Suprapubic skin (tissue), 4 donors: ENCODE results near the gene PROX2. TPM values are rescaled to one million over a fixed set of nuclear protein-coding genes. Genes with fewer than 3 reads are reported as not detected.

Source experiments
- DNase-seq, 2 donors: peaks; one replicate each; pipeline ENCODE4 v3.0.0-alpha.2; 2019; ENCODE audit warnings: low spot score in 2 of 2
- H3K27ac ChIP-seq: fragments of 200-600 bp; sonication (generic); one replicate; pipeline ENCODE4 v1.5.1; 2019
- H3K27me3 ChIP-seq: fragments of 200-600 bp; sonication (generic); one replicate; pipeline ENCODE4 v1.5.1; 2019
- H3K36me3 ChIP-seq: fragments of 200-600 bp; sonication (generic); one replicate; pipeline ENCODE4 v1.5.1; 2019
- H3K4me1 ChIP-seq: fragments of 200-600 bp; sonication (generic); one replicate; pipeline ENCODE4 v1.5.1; 2019
- H3K4me3 ChIP-seq: fragments of 200-600 bp; sonication (generic); one replicate; pipeline ENCODE4 v1.5.1; 2019; ENCODE audit warnings: mild to moderate bottlenecking
- H3K9me3 ChIP-seq: fragments of 200-600 bp; sonication (generic); one replicate; pipeline ENCODE4 v1.5.1; 2019
- CTCF ChIP-seq, 2 donors: fragments of 200-600 bp in 1 of 2; fragments of 450-650 bp in 1 of 2; sonication (generic) in 1 of 2; IDR thresholded peaks; one replicate each; pipeline ENCODE4 v1.5.1; 2016 to 2019; ENCODE audit warnings: antibody characterized with exemption in 2 of 2, mild to moderate bottlenecking in 1 of 2, moderate library complexity in 1 of 2
- EP300 ChIP-seq: sonication (generic); formaldehyde crosslinking; IDR thresholded peaks from one replicate; pipeline ENCODE4 v1.6.1; 2017; ENCODE audit warnings: antibody characterized with exemption
- POLR2A ChIP-seq, 2 donors: fragments of 450-650 bp; IDR thresholded peaks; one replicate each; pipeline ENCODE4 v1.6.1; 2017; ENCODE audit warnings: antibody characterized with exemption in 2 of 2, mild to moderate bottlenecking in 2 of 2, moderate library complexity in 2 of 2
- POLR2AphosphoS5 ChIP-seq, 3 donors: sonication (generic); formaldehyde crosslinking; IDR thresholded peaks; one replicate each; pipeline ENCODE4 v1.6.1; 2017; ENCODE audit warnings: antibody characterized with exemption in 3 of 3
- WGBS: methylation state at CpG from one replicate; pipeline ENCODE4 v1.1.5; 2018; 5-methylcytosine and 5-hydroxymethylcytosine counted together
- total RNA-seq, 4 donors: library from RNA; depleted of rRNA; stranded (reverse); fragments of >200 nt; gene quantifications; one replicate each; pipeline ENCODE4 v1.1.0, GENCODE V29; 2016

Gene PROX2
- total RNA-seq, 4 donors from 2014 or later: 0.10 to 0.97 (median 0.11) TPM; not detected in 1

DNA sequence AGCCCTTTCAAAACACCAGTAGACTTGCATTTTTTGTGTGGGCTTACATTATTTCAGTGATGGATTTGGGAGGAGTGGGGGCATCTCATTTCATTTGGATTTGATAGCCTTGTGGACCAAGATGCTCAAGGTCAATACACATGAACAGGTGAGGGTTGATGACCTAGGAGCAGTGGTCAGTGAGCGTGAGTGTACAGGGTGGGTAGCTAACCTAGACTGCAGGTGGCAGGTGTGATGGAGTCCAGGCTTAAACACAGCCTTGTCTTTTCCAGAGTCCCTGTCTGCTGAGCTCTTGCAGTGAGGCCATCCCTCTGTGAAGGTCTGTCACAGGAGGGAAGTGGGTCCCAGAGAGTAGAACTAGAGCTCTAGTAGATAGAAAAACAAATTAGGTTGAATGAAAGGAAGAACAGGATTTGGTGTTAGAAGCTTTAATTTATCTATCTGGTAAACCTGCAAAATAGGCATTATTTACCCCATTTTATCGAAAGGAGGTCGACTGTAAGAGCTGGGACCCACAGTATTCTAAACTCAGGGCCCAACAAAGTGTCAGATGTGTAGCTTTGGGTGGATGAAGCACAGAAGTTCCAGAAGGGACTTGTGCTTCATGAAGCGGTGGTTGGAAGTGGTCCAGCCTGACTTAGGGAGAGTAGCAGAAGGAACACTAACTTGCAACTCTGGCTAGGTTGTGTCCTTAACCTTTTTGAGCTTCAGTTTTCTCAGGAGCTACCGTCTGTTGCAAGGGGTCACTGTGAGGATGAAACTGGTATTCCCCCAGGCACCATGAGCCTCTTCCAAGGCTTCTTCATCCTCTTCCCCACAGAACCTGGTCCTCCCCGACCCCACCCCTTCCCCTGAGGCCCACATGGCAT is 28.9 kb upstream of the PROX2 start:
- no peaks in the 10 kb centered on the region for H3K27me3 ChIP-seq
- peaks cover 32% of the 10 kb centered on the region for H3K4me1 ChIP-seq
- H3K4me3 ChIP-seq: no peak overlapping the region
- no peak for DNase-seq
- 58% methylated on average over 6 of the region's 6 CpGs for WGBS
- no peak overlapping the region for H3K27ac ChIP-seq
- peaks cover 48% of the 10 kb centered on the region for H3K36me3 ChIP-seq
- no peaks in the 10 kb centered on the region for H3K9me3 ChIP-seq
- TF ChIP-seq POLR2AphosphoS5 (IDR thresholded peaks at IDR 0.05) (no peak), POLR2A (IDR thresholded peaks at IDR 0.05) (no peak), EP300 (no peak), CTCF (IDR thresholded peaks at IDR 0.05) (no peak)

DNA sequence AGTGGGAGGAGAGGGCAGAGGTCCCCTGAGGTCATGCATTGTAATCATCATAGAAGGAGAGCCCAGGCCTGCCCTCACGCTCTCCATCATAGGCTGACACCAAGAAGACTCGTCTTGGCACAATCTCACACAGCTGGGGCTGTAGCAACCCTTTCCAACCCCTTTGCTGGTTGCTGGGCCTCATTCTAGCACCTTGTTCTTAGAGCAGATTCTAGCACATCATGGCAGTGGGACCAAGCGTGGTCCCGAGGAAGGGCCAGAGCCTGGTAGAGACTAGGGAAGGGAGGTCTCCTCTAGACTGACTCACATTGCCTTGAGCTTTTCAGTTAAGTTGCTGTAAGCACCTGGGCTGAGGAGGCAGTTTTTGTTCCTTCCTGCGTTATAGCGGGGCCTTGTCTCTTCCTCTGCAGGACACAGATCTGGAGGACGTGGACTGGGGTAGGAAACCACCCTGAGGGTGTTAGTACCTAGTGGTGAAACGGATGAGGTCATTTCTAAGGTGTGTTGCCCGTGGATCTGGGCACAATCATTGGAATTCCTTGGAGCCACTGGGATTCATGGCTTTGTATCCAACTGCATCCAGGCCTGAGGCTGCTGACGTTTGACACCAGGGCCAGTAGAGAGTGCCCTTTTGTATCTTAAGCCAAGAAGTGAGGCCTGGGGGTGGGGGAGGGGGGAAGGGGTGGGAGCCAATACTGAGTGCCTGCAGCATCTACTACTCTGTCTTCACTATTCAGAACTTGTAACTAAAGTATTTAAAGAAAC is 27.2 kb upstream of the PROX2 start:
- 74% methylated on average over 5 of the region's 10 CpGs for WGBS
- H3K4me3 ChIP-seq: no peak overlapping the region
- no peak for DNase-seq
- H3K27me3 ChIP-seq: no peaks in the 10 kb centered on the region
- no peaks in the 10 kb centered on the region for H3K9me3 ChIP-seq
- TF ChIP-seq POLR2AphosphoS5 (IDR thresholded peaks at IDR 0.05) (no peak), POLR2A (IDR thresholded peaks at IDR 0.05) (no peak), CTCF (IDR thresholded peaks at IDR 0.05) (no peak), EP300 (no peak)
- no peak overlapping the region for H3K27ac ChIP-seq
- H3K36me3 ChIP-seq: peaks cover 65% of the 10 kb centered on the region
- H3K4me1 ChIP-seq: peaks cover 31% of the 10 kb centered on the region

- no peaks in the 10 kb centered on the region for H3K4me1 ChIP-seq
- no peaks in the 10 kb centered on the region for H3K27me3 ChIP-seq
- H3K4me3 ChIP-seq: no peak overlapping the region
- peaks cover 100% of the 10 kb centered on the region for H3K36me3 ChIP-seq
- no peak for TF ChIP-seq EP300
- TF ChIP-seq POLR2AphosphoS5 (IDR thresholded peaks at IDR 0.05): no peak
- no peak for TF ChIP-seq CTCF (IDR thresholded peaks at IDR 0.05)
- no peak for TF ChIP-seq POLR2A (IDR thresholded peaks at IDR 0.05)
- DNase-seq: no peak
- 80% methylated on average over 5 of the region's 5 CpGs for WGBS
- no peak overlapping the region for H3K27ac ChIP-seq
- H3K9me3 ChIP-seq: no peaks in the 10 kb centered on the region
Observed at GRCh38 chr14:74898694-74899093, 22.7 kb upstream of the PROX2 start.

GRCh38 chr14:74898083-74898482 is 22.1 kb upstream of the PROX2 start:
- no peak overlapping the region for H3K27ac ChIP-seq
- H3K4me1 ChIP-seq: no peaks in the 10 kb centered on the region
- no peaks in the 10 kb centered on the region for H3K9me3 ChIP-seq
- no peak for DNase-seq
- no peaks in the 10 kb centered on the region for H3K27me3 ChIP-seq
- TF ChIP-seq EP300 (no peak), CTCF (IDR thresholded peaks at IDR 0.05) (no peak), POLR2AphosphoS5 (IDR thresholded peaks at IDR 0.05) (no peak), POLR2A (IDR thresholded peaks at IDR 0.05) (no peak)
- 97% methylated on average over 2 of the region's 2 CpGs for WGBS
- H3K36me3 ChIP-seq: peaks cover 100% of the 10 kb centered on the region
- no peak overlapping the region for H3K4me3 ChIP-seq

DNA sequence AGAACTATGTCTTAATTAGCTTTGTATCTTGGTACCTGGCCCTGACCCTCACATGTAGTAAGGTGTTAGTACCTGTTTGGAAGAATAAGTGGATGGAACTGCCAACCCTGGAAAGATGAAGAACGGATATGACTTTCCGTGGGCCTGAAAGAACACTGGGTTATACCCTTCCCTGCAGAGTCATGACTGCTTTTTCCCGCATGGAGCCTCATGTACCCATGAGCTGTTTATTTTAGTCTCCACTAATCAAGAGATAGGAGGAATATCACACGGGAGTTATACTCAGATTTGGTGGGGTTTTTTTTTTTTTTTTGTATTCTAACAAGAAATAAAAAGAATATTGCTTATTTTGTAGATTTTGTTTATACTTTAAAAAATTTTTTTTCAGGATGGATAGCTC is 21.7 kb upstream of the PROX2 start:
- Histone ChIP-seq H3K36me3 (peaks cover 100% of the 10 kb centered on the region), H3K9me3 (no peaks in the 10 kb centered on the region), H3K27ac (no peak overlapping the region), H3K4me1 (no peaks in the 10 kb centered on the region), H3K4me3 (no peak overlapping the region), H3K27me3 (no peaks in the 10 kb centered on the region)
- TF ChIP-seq CTCF (IDR thresholded peaks at IDR 0.05) (no peak), POLR2A (IDR thresholded peaks at IDR 0.05) (no peak), EP300 (no peak), POLR2AphosphoS5 (IDR thresholded peaks at IDR 0.05) (no peak)
- DNase-seq: no peak
- 79% methylated on average over 4 of the region's 4 CpGs for WGBS
